MCF 10A (cell line): ENCODE data around the gene ZNF574. TPM values are rescaled to one million over a fixed set of nuclear protein-coding genes. Genes with fewer than 3 reads are reported as not detected.

Source experiments
- BruUV-seq: library from RNA; stranded (reverse); fragments of 400-500 nt; replicated peaks from 2 replicates; lab custom pipeline; 2021; lab: Mats Ljungman, UMichigan
- CTCF ChIA-PET: fragments of 300-600 bp; sonication (Branson Sonifier 250); formaldehyde crosslinking; extraction: SDS; loops from one replicate; lab custom pipeline; 2021; ENCODE audit warnings: antibody characterized with exemption, inconsistent platforms; lab: Yijun Ruan, JAX
- POLR2A ChIA-PET: fragments of 300-600, 350-650 bp; sonication (Branson Sonifier 250); formaldehyde crosslinking; extraction: SDS; loops from one replicate; lab custom pipeline; 2020; ENCODE audit warnings: antibody characterized with exemption, inconsistent platforms; lab: Yijun Ruan, JAX
- DNase-seq: peaks from one replicate; pipeline ENCODE4 v3.0.0-alpha.2; 2018; ENCODE audit not compliant: unreplicated experiment
- H3K27ac Mint-ChIP-seq: one replicate; pipeline ENCODE4 v1.8.0; 2022; ENCODE audit warnings: mild to moderate bottlenecking, low read depth, mixed read lengths; ENCODE audit not compliant: unreplicated experiment
- H3K27me3 Mint-ChIP-seq: one replicate; pipeline ENCODE4 v1.8.0; 2022; ENCODE audit warnings: mixed read lengths; ENCODE audit not compliant: insufficient read depth, unreplicated experiment
- H3K36me3 Mint-ChIP-seq: one replicate; pipeline ENCODE4 v1.8.0; 2022; ENCODE audit warnings: mild to moderate bottlenecking, moderate library complexity, mixed read lengths; ENCODE audit not compliant: insufficient read depth, unreplicated experiment
- H3K4me1 Mint-ChIP-seq: one replicate; pipeline ENCODE4 v1.8.0; 2022; ENCODE audit warnings: mixed read lengths; ENCODE audit not compliant: insufficient read depth, unreplicated experiment
- H3K4me3 Mint-ChIP-seq: one replicate; pipeline ENCODE4 v1.8.0; 2022; ENCODE audit warnings: mild to moderate bottlenecking, moderate library complexity, mixed read lengths; ENCODE audit not compliant: unreplicated experiment
- H3K9me3 Mint-ChIP-seq: one replicate; pipeline ENCODE4 v1.8.0; 2022; ENCODE audit warnings: mixed read lengths; ENCODE audit not compliant: unreplicated experiment
- CTCF ChIP-seq: fragments of 200-600 bp; IDR thresholded peaks from one replicate; pipeline ENCODE4 v1.8.0; 2022; ENCODE audit warnings: antibody characterized with exemption, mild to moderate bottlenecking; ENCODE audit not compliant: unreplicated experiment
- intact Hi-C: fragments of 100-400 bp; cut with micrococcal nuclease; formaldehyde crosslinking; loops from 2 replicates; pipeline ENCODE4 v1.14.1; 2022
- total RNA-seq: library from RNA; stranded (reverse); gene quantifications from 2 replicates; pipeline ENCODE4 v1.2.3, GENCODE V29; 2022

The ZNF574 gene
- total RNA-seq, 1 experiment from 2014 or later: 12.2 TPM

GRCh38 chr19:42078538-42079275 lies 2.7 kb downstream of the ZNF574 start:
- no peaks in the 10 kb centered on the region for H3K9me3 Mint-ChIP-seq
- H3K4me1 Mint-ChIP-seq: peaks cover 29% of the 10 kb centered on the region
- no peak for TF ChIP-seq CTCF
- H3K27ac Mint-ChIP-seq: peak overlapping the region; percentile 100
- ChIA-PET CTCF (interaction anchor here (0.6 to 1.8 kb wide), 7 partner anchors 30 to 1461 kb away, joined by 3 to 7 read pairs (median 3); no protein-coding TSS in a partner anchor), POLR2A (interaction anchor here (0.6 kb wide), 1 partner anchor 456 kb away, joined by 3 read pairs; no protein-coding TSS in a partner anchor)
- intact Hi-C loops: no loop called here
- H3K4me3 Mint-ChIP-seq: peak overlapping the region; percentile 100
- no peak for DNase-seq
- no TSS peak for BruUV-seq
- peaks cover 56% of the 10 kb centered on the region for H3K36me3 Mint-ChIP-seq
- no peaks in the 10 kb centered on the region for H3K27me3 Mint-ChIP-seq

GRCh38 chr19:42079276-42079669 lies 3.3 kb downstream of the ZNF574 start:
- no peaks in the 10 kb centered on the region for H3K27me3 Mint-ChIP-seq
- peaks cover 29% of the 10 kb centered on the region for H3K4me1 Mint-ChIP-seq
- intact Hi-C loops: no loop called here
- no peak for DNase-seq
- H3K4me3 Mint-ChIP-seq: no peak overlapping the region
- ChIA-PET CTCF (interaction anchor here (0.6 to 1.6 kb wide), 4 partner anchors 29 to 1460 kb away, joined by 3 to 5 read pairs (median 3); no protein-coding TSS in a partner anchor), POLR2A (interaction anchor here (0.6 kb wide), 1 partner anchor 455 kb away, joined by 3 read pairs; no protein-coding TSS in a partner anchor)
- H3K27ac Mint-ChIP-seq: peak overlapping the region; percentile 79
- H3K36me3 Mint-ChIP-seq: peaks cover 56% of the 10 kb centered on the region
- H3K9me3 Mint-ChIP-seq: no peaks in the 10 kb centered on the region
- TF ChIP-seq CTCF: no peak
- no TSS peak for BruUV-seq

GRCh38 chr19:42079886-42080763 lies 4.2 kb downstream of the ZNF574 start:
- H3K4me1 Mint-ChIP-seq: peaks cover 28% of the 10 kb centered on the region
- no peak for TF ChIP-seq CTCF
- no peaks in the 10 kb centered on the region for H3K27me3 Mint-ChIP-seq
- CTCF ChIA-PET: interaction anchor here (0.7 kb wide), 2 partner anchors 1322 to 1712 kb away, joined by 3 read pairs; no protein-coding TSS in a partner anchor
- H3K4me3 Mint-ChIP-seq: no peak overlapping the region
- POLR2A ChIA-PET: no interaction called here
- peaks cover 60% of the 10 kb centered on the region for H3K36me3 Mint-ChIP-seq
- no peaks in the 10 kb centered on the region for H3K9me3 Mint-ChIP-seq
- BruUV-seq: no TSS peak
- intact Hi-C loops: no loop called here
- DNase-seq: no peak
- H3K27ac Mint-ChIP-seq: peak overlapping the region; percentile 79
